Psoas muscle (tissue), 8 donors: ENCODE measurements around the gene EGLN1. TPM values are rescaled to one million over a fixed set of nuclear protein-coding genes. Genes with fewer than 3 reads are reported as not detected.
"Not testable (repeated sequence)": the region's sequence is repeated elsewhere in the genome, so short reads cannot be mapped to it uniquely, and the experiment has no call there.

Source experiments
- ATAC-seq, 4 donors: fragments of 200-7000 bp; cut with Tn5 transposase; one replicate each; pipeline ENCODE4 v1.9.1; 2020; ENCODE audit warnings: moderate library complexity in 3 of 4, mild to moderate bottlenecking in 2 of 4
- DNase-seq, 2 donors: peaks; one replicate each; pipeline ENCODE4 v3.0.0-alpha.2; 2020
- H3K27ac ChIP-seq: fragments of 200-600 bp; one replicate; pipeline ENCODE4 v1.8.0; 2022
- H3K27me3 ChIP-seq, 3 donors: fragments of 200-600 bp in 1 of 3; one replicate each; pipeline versions ENCODE4 v1.6.1 to v1.8.0; 2013 to 2022; ENCODE audit warnings: low read length in 2 of 3, mild to moderate bottlenecking in 2 of 3, moderate library complexity in 1 of 3; ENCODE audit not compliant: insufficient read depth in 3 of 3
- H3K36me3 ChIP-seq, 2 donors: fragments of 200-600 bp in 1 of 2; one replicate each; pipeline versions ENCODE4 v1.6.1 to v1.8.0; 2013 to 2022; ENCODE audit warnings: low read depth in 1 of 2, mild to moderate bottlenecking in 1 of 2, moderate library complexity in 1 of 2; ENCODE audit not compliant: insufficient read depth in 1 of 2
- H3K4me1 ChIP-seq: fragments of 200-600 bp; one replicate; pipeline ENCODE4 v1.8.0; 2022
- H3K4me3 ChIP-seq: fragments of 200-600 bp; one replicate; pipeline ENCODE4 v1.8.0; 2022; ENCODE audit warnings: mild to moderate bottlenecking
- H3K9me3 ChIP-seq: fragments of 200-600 bp; one replicate; pipeline ENCODE4 v1.8.0; 2022
- WGBS, 3 donors: extraction: QIAGEN DNeasy Blood & Tissue Kit; methylation state at CpG; one replicate each; pipeline versions ENCODE4 v1.1.6 to v1.1.7; 2013; 5-methylcytosine and 5-hydroxymethylcytosine counted together
- intact Hi-C, 2 donors: fragments of 100-400 bp; cut with DNase I; formaldehyde crosslinking; loops; one replicate each; pipeline versions ENCODE4 v1.11.0 to v1.14.2; 2022
- polyA plus RNA-seq, 3 donors: library from polyadenylated mRNA; stranded (reverse); fragments of 200-250 nt; gene quantifications; one replicate each; pipeline ENCODE4 v1.2.3, GENCODE V29; 2013
- total RNA-seq, 4 donors: library from RNA; stranded (reverse); fragmentation: NEBNext Ultra II Directional in 2 of 4; extraction: Animal tissue kit (Norgen Biotek cat#: 25700) in 2 of 4; gene quantifications; one replicate each; pipeline versions ENCODE4 v1.2.1 to v1.2.4, GENCODE V29; 2021 to 2023
- TF ChIP-seq, protein P1 (sequence below): fragments of 200-600 bp; IDR thresholded peaks from one replicate; pipeline ENCODE4 v1.8.0; 2022; ENCODE audit warnings: antibody characterized with exemption
- donor health status: healthy with polysubstance abuse.
- donor health status: DM: no; HTN: no; CAD: no; lungs with moderate emphysema.
- donor health status: Bipolar disorder and iron deficiency.
- donor health status: healthy.
- donor health status: DM: yes; HTN: yes; CAD: no.
- donor health status: DM: no; HTN: no; CAD: no.
- donor health status: DM: no; HTN: no; CAD: no.
- donor health status: DM: yes; HTN: yes; CAD: no.

Gene EGLN1
- total and polyA plus RNA-seq, 7 donors = 52.4 to 596 (median 230) TPM

DNA sequence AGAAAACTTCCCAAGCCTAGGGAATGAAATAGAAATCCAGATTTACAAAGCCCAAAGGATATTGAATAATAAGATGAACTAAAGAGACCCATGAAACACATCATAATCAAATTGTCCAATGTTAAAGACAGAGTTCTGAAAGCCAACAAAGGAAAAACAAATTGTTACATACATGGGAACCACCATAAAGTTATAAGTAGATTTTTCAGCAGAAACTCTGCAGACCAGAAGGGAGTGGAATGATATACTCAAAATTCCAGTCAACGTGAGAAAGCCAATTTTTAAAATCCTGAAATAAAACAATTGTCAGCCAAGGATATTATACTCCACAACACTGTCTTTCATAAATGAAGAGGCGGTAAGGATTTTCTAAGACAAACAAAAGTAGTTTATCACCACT lies 22.0 kb upstream of the EGLN1 start:
- H3K4me3 ChIP-seq = no peak overlapping the region
- no peak for DNase-seq
- intact Hi-C loops = no loop called here
- H3K36me3 ChIP-seq = no peaks in the 10 kb centered on the region
- H3K27ac ChIP-seq = no peak overlapping the region
- ATAC-seq = no peak
- no peaks in the 10 kb centered on the region for H3K4me1 ChIP-seq
- TF ChIP-seq, protein P1, sequence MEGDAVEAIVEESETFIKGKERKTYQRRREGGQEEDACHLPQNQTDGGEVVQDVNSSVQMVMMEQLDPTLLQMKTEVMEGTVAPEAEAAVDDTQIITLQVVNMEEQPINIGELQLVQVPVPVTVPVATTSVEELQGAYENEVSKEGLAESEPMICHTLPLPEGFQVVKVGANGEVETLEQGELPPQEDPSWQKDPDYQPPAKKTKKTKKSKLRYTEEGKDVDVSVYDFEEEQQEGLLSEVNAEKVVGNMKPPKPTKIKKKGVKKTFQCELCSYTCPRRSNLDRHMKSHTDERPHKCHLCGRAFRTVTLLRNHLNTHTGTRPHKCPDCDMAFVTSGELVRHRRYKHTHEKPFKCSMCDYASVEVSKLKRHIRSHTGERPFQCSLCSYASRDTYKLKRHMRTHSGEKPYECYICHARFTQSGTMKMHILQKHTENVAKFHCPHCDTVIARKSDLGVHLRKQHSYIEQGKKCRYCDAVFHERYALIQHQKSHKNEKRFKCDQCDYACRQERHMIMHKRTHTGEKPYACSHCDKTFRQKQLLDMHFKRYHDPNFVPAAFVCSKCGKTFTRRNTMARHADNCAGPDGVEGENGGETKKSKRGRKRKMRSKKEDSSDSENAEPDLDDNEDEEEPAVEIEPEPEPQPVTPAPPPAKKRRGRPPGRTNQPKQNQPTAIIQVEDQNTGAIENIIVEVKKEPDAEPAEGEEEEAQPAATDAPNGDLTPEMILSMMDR = no peak
- WGBS, 3 donors = 74 to 86% (median 83%) methylated on average over 2 of the region's 2 CpGs
- H3K9me3 ChIP-seq = peaks cover 9% of the 10 kb centered on the region
- H3K27me3 ChIP-seq = no peaks in the 10 kb centered on the region

DNA sequence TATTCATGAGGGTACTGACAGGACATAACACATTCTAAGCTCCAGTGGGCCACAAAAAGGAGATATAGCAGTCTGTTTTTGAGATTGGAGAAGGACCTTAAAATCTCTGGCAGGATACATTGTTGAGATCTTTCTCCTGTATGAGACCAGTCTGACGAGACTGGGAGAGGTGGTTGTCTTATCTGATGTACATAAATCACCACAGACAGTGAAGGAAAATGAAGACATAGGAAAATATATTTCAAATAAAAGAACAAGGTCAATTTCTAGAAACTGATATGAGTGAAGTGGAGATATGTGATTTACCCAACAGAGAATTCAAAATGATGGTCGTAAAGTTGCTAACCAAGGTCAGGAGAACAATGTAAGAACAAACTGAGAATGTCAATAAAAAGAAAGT lies 21.3 kb upstream of the EGLN1 start:
- TF ChIP-seq, protein P1 = no peak
- Histone ChIP-seq H3K36me3 (no peaks in the 10 kb centered on the region), H3K27me3 (no peaks in the 10 kb centered on the region), H3K27ac (no peak overlapping the region), H3K9me3 (peaks cover 9% of the 10 kb centered on the region), H3K4me3 (no peak overlapping the region), H3K4me1 (no peaks in the 10 kb centered on the region)
- no peak for ATAC-seq
- WGBS, 3 donors = 79 to 80% (median 79%) methylated on average over 2 of the region's 2 CpGs
- no peak for DNase-seq
- intact Hi-C loops = no loop called here

DNA sequence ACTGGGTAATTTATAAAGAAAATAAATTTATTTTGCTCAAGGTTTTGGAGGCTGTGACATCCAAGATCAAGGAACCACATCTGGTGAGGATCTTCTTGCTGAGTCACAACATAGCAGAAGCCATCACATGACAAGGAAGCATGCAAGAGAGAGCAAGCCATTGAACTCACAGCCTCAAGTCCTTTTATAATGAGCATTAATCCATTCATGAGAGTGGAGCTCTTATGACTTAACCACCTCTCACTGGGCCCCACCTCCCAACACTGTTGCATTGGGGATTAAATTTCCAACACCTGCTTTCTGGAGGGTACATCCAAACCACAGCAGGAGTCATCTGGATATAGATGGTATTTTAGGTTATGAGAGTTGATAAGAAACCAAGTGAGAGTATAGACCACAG lies 20.6 kb upstream of the EGLN1 start:
- no peaks in the 10 kb centered on the region for H3K27me3 ChIP-seq
- H3K4me3 ChIP-seq = no peak overlapping the region
- intact Hi-C loops = no loop called here
- H3K27ac ChIP-seq = no peak overlapping the region
- no peaks in the 10 kb centered on the region for H3K36me3 ChIP-seq
- ATAC-seq = peak; percentile 71 to 96 (median 87)
- no peak for DNase-seq
- TF ChIP-seq, protein P1 = no peak
- peaks cover 9% of the 10 kb centered on the region for H3K9me3 ChIP-seq
- H3K4me1 ChIP-seq = no peaks in the 10 kb centered on the region

DNA sequence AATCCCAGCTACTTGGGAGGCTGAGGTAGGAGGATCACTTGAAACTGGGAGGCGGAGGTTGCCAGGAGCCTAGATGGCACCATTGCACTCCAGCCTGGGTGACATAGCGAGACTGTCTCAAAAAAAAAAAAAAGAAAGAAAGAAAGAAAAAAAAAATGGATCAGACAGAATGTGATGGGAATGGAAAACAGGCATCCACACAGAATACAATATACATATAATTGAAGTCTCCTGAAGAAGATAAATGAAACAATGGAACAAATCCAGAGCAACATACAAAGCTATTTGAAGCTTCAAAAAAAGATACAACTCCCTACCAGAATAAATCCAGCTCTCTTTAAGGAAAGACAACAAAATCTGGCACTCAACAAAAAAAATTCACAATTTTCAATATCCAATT lies 10.9 kb upstream of the EGLN1 start:
- intact Hi-C loops = no loop called here
- Histone ChIP-seq H3K36me3 (no peaks in the 10 kb centered on the region), H3K27me3 (no peaks in the 10 kb centered on the region), H3K27ac (no peak overlapping the region), H3K4me1 (no peaks in the 10 kb centered on the region), H3K9me3 (no peaks in the 10 kb centered on the region), H3K4me3 (no peak overlapping the region)
- ATAC-seq (no peak), DNase-seq (no peak)
- TF ChIP-seq, protein P1 = no peak
- 92 to 100% (median 93%) methylated on average over 2 of the region's 2 CpGs for WGBS, 3 donors

DNA sequence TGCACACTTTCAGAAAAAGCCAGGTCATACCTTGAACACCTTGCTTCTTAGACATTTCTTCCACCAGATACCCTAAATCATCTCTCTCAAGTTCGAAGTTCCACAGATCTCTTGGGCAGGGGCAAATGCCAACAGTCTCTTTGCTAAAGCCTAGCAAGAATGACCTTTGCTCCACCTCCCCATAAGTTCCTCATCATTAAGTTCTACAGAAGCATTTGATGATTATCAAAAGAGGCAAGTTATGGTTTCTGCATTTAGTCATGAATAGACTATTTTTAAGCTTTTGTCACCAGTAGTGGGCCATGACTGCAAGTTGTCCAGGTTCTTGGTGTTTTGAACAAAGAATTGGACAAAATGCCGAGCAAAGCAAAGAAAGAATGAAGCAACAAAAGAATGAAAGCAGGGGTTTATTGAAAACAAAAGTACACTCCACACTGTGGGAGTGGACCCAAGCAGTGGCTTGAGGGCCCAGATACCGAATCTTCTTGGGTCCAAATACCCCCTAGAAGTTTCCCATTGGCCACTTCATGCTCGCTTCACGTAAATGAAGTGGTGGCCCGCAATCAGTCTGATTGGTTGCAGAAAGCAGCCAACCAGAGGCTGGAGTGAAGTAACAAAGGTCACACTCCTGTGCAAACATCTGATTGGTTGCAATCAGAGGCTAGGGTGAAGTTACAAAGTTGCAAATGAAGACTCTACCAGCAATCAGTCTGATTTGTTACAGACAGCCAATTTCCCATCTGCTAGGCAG lies 9.8 kb upstream of the EGLN1 start:
- no peaks in the 10 kb centered on the region for H3K36me3 ChIP-seq
- TF ChIP-seq, protein P1 = no peak
- no peak for ATAC-seq
- intact Hi-C loops = no loop called here
- no peaks in the 10 kb centered on the region for H3K27me3 ChIP-seq
- H3K4me1 ChIP-seq = no peaks in the 10 kb centered on the region
- no peak overlapping the region for H3K4me3 ChIP-seq
- H3K27ac ChIP-seq = no peak overlapping the region
- 89 to 91% (median 90%) methylated on average over 6 of the region's 6 CpGs for whole genome bisulfite sequencing, 3 donors
- no peaks in the 10 kb centered on the region for H3K9me3 ChIP-seq
- DNase-seq = no peak

DNA sequence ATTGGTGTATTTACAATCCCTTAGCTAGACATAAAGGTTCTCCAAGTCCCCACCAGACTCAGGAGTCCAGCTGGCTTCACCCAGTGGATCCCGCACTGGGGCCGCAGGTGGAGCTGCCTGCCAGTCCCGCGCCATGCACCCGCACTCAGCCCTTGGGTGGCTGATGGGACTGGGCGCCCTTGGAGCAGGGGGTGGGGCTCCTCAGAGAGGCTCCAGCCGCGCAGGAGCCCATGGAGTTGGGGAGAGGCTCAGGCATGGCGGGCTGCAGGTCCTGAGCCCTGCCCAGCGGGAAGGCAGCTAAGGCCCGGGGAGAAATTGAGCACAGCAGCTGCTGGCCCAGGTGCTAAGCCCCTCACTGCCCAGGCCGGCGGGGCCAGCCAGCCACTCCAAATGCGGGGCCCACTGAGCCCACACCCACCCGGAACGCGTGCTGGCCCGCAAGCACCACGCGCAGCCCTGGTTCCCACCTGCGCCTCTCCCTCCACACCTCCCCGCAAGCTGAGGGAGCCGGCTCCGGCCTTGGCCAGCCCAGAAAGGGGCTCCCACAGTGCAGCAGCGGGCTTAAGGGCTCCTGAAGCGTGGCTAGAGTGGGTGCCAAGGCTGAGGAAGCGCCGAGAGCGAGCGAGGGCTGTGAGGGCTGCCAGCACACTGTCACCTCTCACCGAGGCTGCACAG lies 8.7 kb upstream of the EGLN1 start:
- H3K4me1 ChIP-seq, H3K27ac ChIP-seq, H3K9me3 ChIP-seq, H3K4me3 ChIP-seq, H3K27me3 ChIP-seq, H3K36me3 ChIP-seq, ATAC-seq, DNase-seq, intact Hi-C loops: not testable (repeated sequence)
- WGBS, 3 donors = 93 to 96% (median 95%) methylated on average over 26 to 31 of the region's 31 CpGs
